Mucosa of descending colon (tissue), 3 donors: ENCODE measurements around the gene SVOP. TPM values are rescaled to one million over a fixed set of nuclear protein-coding genes. Genes with fewer than 3 reads are reported as not detected.

ENCODE experiments used
- ATAC-seq: fragments of 200-7000 bp; cut with Tn5 transposase; one replicate; pipeline ENCODE4 v1.9.1; 2020; ENCODE audit warnings: mild to moderate bottlenecking, moderate library complexity
- DNase-seq, 3 donors: peaks; one replicate each; pipeline ENCODE4 v3.0.0-alpha.2; 2020
- H3K36me3 ChIP-seq: fragments of 200-600 bp; one replicate; pipeline ENCODE4 v1.8.0; 2021; ENCODE audit warnings: low read depth, mild to moderate bottlenecking
- H3K4me1 ChIP-seq: fragments of 200-600 bp; one replicate; pipeline ENCODE4 v1.8.0; 2021; ENCODE audit warnings: low read depth, mild to moderate bottlenecking
- H3K4me3 ChIP-seq: fragments of 200-600 bp; one replicate; pipeline ENCODE4 v1.8.0; 2021; ENCODE audit warnings: mild to moderate bottlenecking
- H3K9me3 ChIP-seq: fragments of 200-600 bp; one replicate; pipeline ENCODE4 v1.8.0; 2021; ENCODE audit warnings: mild to moderate bottlenecking
- CTCF ChIP-seq: fragments of 200-600 bp; IDR thresholded peaks from one replicate; pipeline ENCODE4 v1.8.0; 2022; ENCODE audit warnings: antibody characterized with exemption, mild to moderate bottlenecking
- intact Hi-C, 2 donors: fragments of 100-400 bp; cut with DNase I in 1 of 2; cut with micrococcal nuclease in 1 of 2; formaldehyde crosslinking; loops; one replicate each; pipeline versions ENCODE4 v1.11.0 to v1.11.1; 2022; cut with DNase I, micrococcal nuclease
- total RNA-seq, 3 donors: library from RNA; stranded (reverse); fragmentation: NEBNext Ultra II Directional in 2 of 3; extraction: Animal tissue kit (Norgen Biotek cat#: 25700) in 2 of 3; gene quantifications; one replicate each; pipeline versions ENCODE4 v1.2.1 to v1.2.4, GENCODE V29; 2021 to 2023
- donor health status: DM: no; HTN: no; CAD: no; lungs with moderate emphysema.
- donor health status: DM: no; HTN: no; CAD: no.
- donor health status: DM: no; HTN: yes; CAD: no.

The SVOP gene
- total RNA-seq, 3 donors from 2014 or later = 0.26 to 1.7 (median 0.31) TPM

DNA sequence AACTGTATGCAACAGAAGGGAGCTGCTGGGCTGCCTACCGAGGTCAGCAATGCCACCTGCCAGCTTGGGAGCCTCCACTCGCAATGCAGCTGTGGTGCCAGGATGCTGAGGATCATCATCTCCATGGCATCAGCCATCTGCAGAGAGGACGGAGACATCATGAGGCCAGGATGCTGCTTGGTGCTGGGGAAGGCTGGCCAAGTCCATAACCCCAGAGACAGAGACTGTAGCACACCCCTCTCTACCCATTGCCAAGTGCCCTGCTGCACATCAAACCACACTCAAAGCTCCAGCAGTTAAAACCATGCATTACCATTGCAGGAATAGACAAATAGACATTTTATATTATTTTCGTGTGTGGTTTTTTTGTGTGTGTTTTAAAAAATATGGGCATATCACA, 43.5 kb downstream of the SVOP start:
- no peak for TF ChIP-seq CTCF
- no peak for DNase-seq

GRCh38 chr12:108975024-108975593, 45.8 kb downstream of the SVOP start:
- TF ChIP-seq CTCF = no peak
- ATAC-seq (no peak), DNase-seq (no peak)
- Histone ChIP-seq H3K36me3 (no peaks in the 10 kb centered on the region), H3K9me3 (no peaks in the 10 kb centered on the region), H3K4me3 (no peak overlapping the region), H3K4me1 (no peaks in the 10 kb centered on the region)
- intact Hi-C loops = no loop called here

More for the DNA sequence above, 43.5 kb downstream of the SVOP start:
- Histone ChIP-seq H3K4me1 (no peaks in the 10 kb centered on the region), H3K9me3 (no peaks in the 10 kb centered on the region), H3K36me3 (no peaks in the 10 kb centered on the region), H3K4me3 (no peak overlapping the region)
- no peak for ATAC-seq
- intact Hi-C loops = no loop called here

DNA sequence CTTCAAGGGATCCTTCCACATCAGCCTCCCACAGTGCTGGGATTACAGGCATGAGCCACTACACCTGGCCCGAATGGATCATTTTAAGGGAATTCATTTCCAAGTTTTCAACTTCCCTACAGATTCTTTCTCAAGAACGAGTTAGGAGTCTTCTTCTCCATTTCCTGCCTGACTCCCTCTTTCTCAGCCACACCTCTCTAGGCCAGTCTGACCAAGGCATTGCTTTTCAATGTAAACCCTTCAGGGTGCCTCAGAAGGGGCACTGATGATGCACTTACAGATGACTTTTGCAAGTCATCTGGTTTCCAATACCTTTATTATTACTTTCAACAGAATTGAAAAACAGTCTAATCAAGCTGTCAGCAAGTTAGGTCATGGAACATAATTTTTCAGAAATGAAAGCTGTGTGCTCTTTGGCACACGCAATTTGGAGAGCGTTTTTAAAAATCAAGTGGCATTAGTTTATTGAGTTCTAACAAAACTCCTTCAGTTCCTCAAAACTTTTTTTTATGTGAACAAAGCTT, 47.2 kb downstream of the SVOP start:
- ATAC-seq (no peak), DNase-seq (no peak)
- no peaks in the 10 kb centered on the region for H3K9me3 ChIP-seq
- H3K4me3 ChIP-seq = no peak overlapping the region
- no peaks in the 10 kb centered on the region for H3K36me3 ChIP-seq
- intact Hi-C loops = no loop called here
- no peaks in the 10 kb centered on the region for H3K4me1 ChIP-seq
- no peak for TF ChIP-seq CTCF

DNA sequence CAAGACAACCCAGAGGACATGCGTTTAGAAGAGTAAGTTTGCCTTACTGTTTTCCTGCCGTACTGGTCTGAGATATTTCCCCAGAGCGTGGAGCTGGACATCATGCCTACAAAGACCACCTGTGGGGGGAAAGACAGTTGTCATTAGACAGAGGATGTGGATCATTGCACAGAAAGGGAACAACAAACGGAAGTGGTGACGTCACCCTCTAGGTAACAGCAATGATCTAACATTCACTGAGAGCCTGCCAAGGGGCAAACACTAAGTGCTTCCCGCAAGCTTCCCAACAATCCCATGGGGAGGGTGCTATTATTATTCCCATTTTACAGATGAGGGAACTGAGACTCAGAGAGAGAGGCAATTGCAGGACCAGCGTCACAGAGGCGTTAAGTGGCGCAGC, 48.5 kb downstream of the SVOP start:
- Histone ChIP-seq H3K4me3 (no peak overlapping the region), H3K36me3 (no peaks in the 10 kb centered on the region), H3K9me3 (no peaks in the 10 kb centered on the region), H3K4me1 (no peaks in the 10 kb centered on the region)
- no peak for ATAC-seq
- no peak for DNase-seq
- no peak for TF ChIP-seq CTCF
- intact Hi-C loops = no loop called here

- no peak for TF ChIP-seq CTCF
- ATAC-seq (no peak), DNase-seq (no peak)
- Histone ChIP-seq H3K4me1 (no peaks in the 10 kb centered on the region), H3K9me3 (no peaks in the 10 kb centered on the region), H3K36me3 (no peaks in the 10 kb centered on the region), H3K4me3 (no peak overlapping the region)
- intact Hi-C loops = no loop called here
Measured at GRCh38 chr12:108969622-108970021, 51.2 kb downstream of the SVOP start.
